OCI-LY7 (cell line): ENCODE measurements around the gene BANF2. TPM values are rescaled to one million over a fixed set of nuclear protein-coding genes. Genes with fewer than 3 reads are reported as not detected.

Source experiments
- BruUV-seq: library from RNA; stranded (reverse); fragments of 400-500 nt; replicated peaks from 2 replicates; lab custom pipeline; 2021; lab: Mats Ljungman, UMichigan
- CTCF ChIA-PET: fragments of 300-600 bp; sonication (Branson Sonifier 250); formaldehyde crosslinking; loops from one replicate; lab custom pipeline; 2022; ENCODE audit warnings: antibody characterized with exemption; ENCODE audit not compliant: unreplicated experiment; lab: Charles Lee
- POLR2A ChIA-PET: fragments of 300-600 bp; sonication (Branson Sonifier 250); formaldehyde crosslinking; loops from one replicate; lab custom pipeline; 2022; ENCODE audit warnings: antibody characterized with exemption; lab: Charles Lee
- DNase-seq: peaks from one replicate; pipeline ENCODE4 v3.0.0-alpha.2; 2015; ENCODE audit warnings: low spot score
- H2AFZ ChIP-seq: fragments of 200-600 bp; sonication (generic), shearing (Covaris generic); 2 replicates; pipeline ENCODE4 v1.6.1; 2014; ENCODE audit warnings: mild to moderate bottlenecking, antibody characterized with exemption, low read length, moderate library complexity
- H3K27ac ChIP-seq: fragments of 200-600 bp; sonication (generic); 2 replicates; pipeline ENCODE4 v1.5.1; 2014; ENCODE audit warnings: mixed run types, low read depth, mild to moderate bottlenecking, moderate library complexity, low read length, inconsistent platforms; ENCODE audit not compliant: poor library complexity, severe bottlenecking
- H3K36me3 ChIP-seq: fragments of 200-600 bp; sonication (generic); 2 replicates; pipeline ENCODE4 v1.6.1; 2014; ENCODE audit warnings: mild to moderate bottlenecking, antibody characterized with exemption, low read length, moderate library complexity, mixed read lengths; ENCODE audit not compliant: insufficient read depth
- H3K4me1 ChIP-seq: fragments of 200-600 bp; sonication (generic); 2 replicates; pipeline ENCODE4 v1.5.1; 2014; ENCODE audit warnings: mild to moderate bottlenecking, low read length; ENCODE audit not compliant: insufficient read depth, poor library complexity, severe bottlenecking
- H3K4me2 ChIP-seq: fragments of 200-600 bp; sonication (generic); 2 replicates; pipeline ENCODE4 v1.6.1; 2014; ENCODE audit warnings: mild to moderate bottlenecking, low read length
- H3K4me3 ChIP-seq: fragments of 200-600 bp; sonication (generic); 2 replicates; pipeline ENCODE4 v1.5.1; 2014; ENCODE audit warnings: mild to moderate bottlenecking, low read depth, low read length; ENCODE audit not compliant: poor library complexity, severe bottlenecking
- H3K79me2 ChIP-seq: fragments of 200-600 bp; sonication (generic); 2 replicates; pipeline ENCODE4 v1.6.1; 2016; ENCODE audit warnings: low read depth, mild to moderate bottlenecking, low read length, moderate library complexity, mixed read lengths; ENCODE audit not compliant: insufficient read depth
- H3K9me2 ChIP-seq: fragments of 200-600 bp; sonication (generic); 2 replicates; pipeline ENCODE4 v1.6.1; 2016; ENCODE audit warnings: mild to moderate bottlenecking, low read length, mixed read lengths; ENCODE audit not compliant: insufficient read depth
- H3K9me3 ChIP-seq: fragments of 200-600 bp; sonication (generic); 2 replicates; pipeline ENCODE4 v1.6.1; 2014; ENCODE audit warnings: mild to moderate bottlenecking, mixed run types, low read length, mixed read lengths
- H4K20me1 ChIP-seq: fragments of 200-600 bp; sonication (generic); 2 replicates; pipeline ENCODE4 v1.6.1; 2014; ENCODE audit warnings: mild to moderate bottlenecking, antibody characterized with exemption, low read length, moderate library complexity, mixed read lengths; ENCODE audit not compliant: insufficient read depth
- EZH2phosphoT487 ChIP-seq: fragments of 200-600 bp; sonication (generic); IDR thresholded peaks from 2 replicates; pipeline ENCODE4 v1.6.1; 2018; ENCODE audit warnings: low read depth, borderline replicate concordance, mild to moderate bottlenecking, mixed run types, antibody characterized with exemption, low read length, moderate library complexity, mixed read lengths
- intact Hi-C: fragments of 100-400 bp; cut with micrococcal nuclease; formaldehyde crosslinking; loops from one replicate; pipeline ENCODE4 v1.10.0; 2022; ENCODE audit not compliant: unreplicated experiment
- total RNA-seq, 2 experiments: library from RNA; depleted of rRNA in 1 of 2; stranded (reverse); fragments of >200 nt in 1 of 2; shearing (Covaris generic) in 1 of 2; gene quantifications; 2 replicates each; pipeline ENCODE4 v1.2.3, GENCODE V29; 2014 to 2022
- TF ChIP-seq, protein P1 (sequence below): fragments of 200-600 bp; sonication (generic); conservative IDR thresholded peaks from 2 replicates; pipeline ENCODE4 v1.5.1; 2014; ENCODE audit warnings: mild to moderate bottlenecking, antibody characterized with exemption, low read length, moderate library complexity, mixed read lengths

The BANF2 gene
- total RNA-seq, 2 experiments from 2014 or later, result not detected

DNA sequence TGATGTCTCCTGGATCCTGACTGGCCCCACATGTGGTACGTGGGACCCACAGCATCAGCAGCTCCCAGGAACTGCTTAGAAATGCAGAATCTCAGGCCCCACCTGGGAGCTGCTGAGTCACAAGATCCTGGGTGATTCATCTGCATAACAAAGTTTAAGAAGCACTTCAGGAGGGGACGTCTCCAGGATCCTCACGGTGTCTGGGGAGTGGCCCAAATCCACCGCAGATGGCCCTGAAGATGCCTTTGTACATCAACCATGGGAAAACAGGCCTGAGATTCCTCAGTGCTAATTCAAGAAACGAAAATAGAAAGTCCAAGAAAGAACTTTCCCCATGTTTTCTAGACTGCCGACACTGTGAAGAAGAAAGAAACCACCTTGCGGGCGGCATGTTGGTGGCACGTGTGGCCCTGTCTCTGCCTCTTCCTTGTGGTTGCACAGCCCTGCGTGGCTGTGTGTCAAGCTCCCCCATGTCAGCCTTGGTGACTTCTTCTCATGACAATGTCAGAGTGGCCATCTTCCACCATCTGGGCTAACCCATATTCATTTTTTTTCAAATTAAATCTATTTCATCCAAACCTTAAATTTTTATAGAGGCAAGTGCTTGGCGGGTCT, 43.8 kb upstream of the BANF2 start:
- no peak overlapping the region for H3K4me2 ChIP-seq
- no TSS peak for BruUV-seq
- no peaks in the 10 kb centered on the region for H3K79me2 ChIP-seq
- H2AFZ ChIP-seq, result no peak overlapping the region
- no peaks in the 10 kb centered on the region for H3K9me2 ChIP-seq
- peaks cover 6% of the 10 kb centered on the region for H3K4me1 ChIP-seq
- DNase-seq, result no peak
- peaks cover 8% of the 10 kb centered on the region; the same call in 1 of the 2 replicates for H3K9me3 ChIP-seq
- no peak for TF ChIP-seq EZH2phosphoT487
- TF ChIP-seq, protein P1, sequence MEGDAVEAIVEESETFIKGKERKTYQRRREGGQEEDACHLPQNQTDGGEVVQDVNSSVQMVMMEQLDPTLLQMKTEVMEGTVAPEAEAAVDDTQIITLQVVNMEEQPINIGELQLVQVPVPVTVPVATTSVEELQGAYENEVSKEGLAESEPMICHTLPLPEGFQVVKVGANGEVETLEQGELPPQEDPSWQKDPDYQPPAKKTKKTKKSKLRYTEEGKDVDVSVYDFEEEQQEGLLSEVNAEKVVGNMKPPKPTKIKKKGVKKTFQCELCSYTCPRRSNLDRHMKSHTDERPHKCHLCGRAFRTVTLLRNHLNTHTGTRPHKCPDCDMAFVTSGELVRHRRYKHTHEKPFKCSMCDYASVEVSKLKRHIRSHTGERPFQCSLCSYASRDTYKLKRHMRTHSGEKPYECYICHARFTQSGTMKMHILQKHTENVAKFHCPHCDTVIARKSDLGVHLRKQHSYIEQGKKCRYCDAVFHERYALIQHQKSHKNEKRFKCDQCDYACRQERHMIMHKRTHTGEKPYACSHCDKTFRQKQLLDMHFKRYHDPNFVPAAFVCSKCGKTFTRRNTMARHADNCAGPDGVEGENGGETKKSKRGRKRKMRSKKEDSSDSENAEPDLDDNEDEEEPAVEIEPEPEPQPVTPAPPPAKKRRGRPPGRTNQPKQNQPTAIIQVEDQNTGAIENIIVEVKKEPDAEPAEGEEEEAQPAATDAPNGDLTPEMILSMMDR, result no peak
- POLR2A ChIA-PET, result no interaction called here
- no peak overlapping the region for H3K27ac ChIP-seq
- H3K36me3 ChIP-seq, result peaks cover 27% of the 10 kb centered on the region
- intact Hi-C loops, result no loop called here
- CTCF ChIA-PET, result interaction anchor here (0.6 kb wide), 1 partner anchor 1358 kb away, joined by 3 read pairs; no protein-coding TSS in a partner anchor
- no peaks in the 10 kb centered on the region for H4K20me1 ChIP-seq
- H3K4me3 ChIP-seq, result no peak overlapping the region

DNA sequence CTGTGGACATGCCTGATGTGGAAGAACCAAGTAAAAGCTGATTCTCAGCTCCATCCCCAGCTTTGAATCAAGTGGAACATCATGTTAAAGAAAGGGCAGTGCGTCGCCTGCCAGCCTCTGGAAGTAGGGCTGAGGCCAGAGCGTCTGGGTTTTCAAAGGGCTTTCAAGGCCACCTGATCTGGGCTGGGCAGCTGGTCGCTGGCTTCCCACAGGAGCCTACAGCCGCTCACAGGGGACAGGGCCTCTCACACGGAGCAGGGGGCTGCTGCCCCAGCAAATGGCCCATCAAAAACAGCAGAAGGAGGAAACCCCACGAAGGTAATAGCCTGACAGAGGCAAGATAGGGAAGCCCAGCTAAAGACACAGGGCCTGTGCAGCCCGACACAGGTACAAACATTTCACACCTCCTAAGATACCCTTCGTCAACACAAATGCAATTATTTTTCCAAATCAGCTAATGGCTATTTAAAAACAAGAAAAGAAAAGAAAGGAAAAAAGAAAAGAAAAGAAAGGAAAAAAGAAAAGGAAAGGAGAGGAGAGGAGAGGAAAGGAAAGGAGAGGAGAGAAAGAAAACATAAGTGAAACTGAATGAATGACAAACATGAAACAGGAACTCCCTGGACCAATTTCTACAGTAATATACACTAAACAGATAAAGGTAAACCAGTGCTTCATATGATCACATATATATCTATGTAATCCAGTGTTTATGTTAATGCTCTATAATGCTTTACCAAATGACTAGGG, 42.5 kb upstream of the BANF2 start:
- H2AFZ ChIP-seq, result no peak overlapping the region
- intact Hi-C loops, result no loop called here
- no TSS peak for BruUV-seq
- peaks cover 4% of the 10 kb centered on the region for H3K4me1 ChIP-seq
- CTCF ChIA-PET, result no interaction called here
- H3K4me3 ChIP-seq, result no peak overlapping the region
- no peak for DNase-seq
- H3K79me2 ChIP-seq, result no peaks in the 10 kb centered on the region
- POLR2A ChIA-PET, result interaction anchor here (0.5 to 1.0 kb wide), 3 partner anchors 9 to 1664 kb away, joined by 3 read pairs; partner anchors contain the start of gene RRBP1
- no peaks in the 10 kb centered on the region for H4K20me1 ChIP-seq
- peaks cover 27% of the 10 kb centered on the region for H3K36me3 ChIP-seq
- H3K4me2 ChIP-seq, result no peak overlapping the region
- peaks cover 8% of the 10 kb centered on the region; the same call in 1 of the 2 replicates for H3K9me3 ChIP-seq
- H3K9me2 ChIP-seq, result no peaks in the 10 kb centered on the region
- TF ChIP-seq, protein P1, result no peak
- no peak for TF ChIP-seq EZH2phosphoT487
- no peak overlapping the region for H3K27ac ChIP-seq
